Activated CD4-positive, alpha-beta T cell treated with anti-CD3 and anti-CD28 coated beads, Interleukin-2, amount 50 U/mL, for 24 hours (primary cell): Measurements from ENCODE around the gene CLEC2A.

ENCODE experiments used
- DNase-seq, 2 donors: peaks; one replicate each; pipeline ENCODE4 v3.0.0-alpha.2; 2020; ENCODE audit warnings: low read depth in 1 of 2, low spot score in 1 of 2

Gene CLEC2A

DNA sequence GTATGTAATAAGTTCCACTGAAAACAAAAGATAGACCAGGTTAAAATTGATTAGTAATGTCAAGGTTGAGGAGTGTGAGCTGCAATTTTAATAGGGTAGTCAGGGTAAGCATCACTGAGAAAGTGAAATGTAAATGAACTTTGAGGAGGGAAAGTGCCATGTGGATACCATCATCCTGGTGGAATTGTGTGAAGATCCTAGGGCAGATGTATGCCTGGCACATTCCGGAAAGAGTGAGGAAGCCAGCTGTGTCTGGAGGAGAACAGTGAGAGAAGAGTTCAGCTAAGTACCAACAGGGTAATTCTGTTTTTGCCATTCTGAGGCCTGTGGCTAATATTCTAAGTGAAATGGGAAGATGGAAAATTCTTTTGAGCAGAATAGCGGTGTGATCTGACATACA is 2.9 kb upstream of the CLEC2A start:
- no peak for DNase-seq

DNA sequence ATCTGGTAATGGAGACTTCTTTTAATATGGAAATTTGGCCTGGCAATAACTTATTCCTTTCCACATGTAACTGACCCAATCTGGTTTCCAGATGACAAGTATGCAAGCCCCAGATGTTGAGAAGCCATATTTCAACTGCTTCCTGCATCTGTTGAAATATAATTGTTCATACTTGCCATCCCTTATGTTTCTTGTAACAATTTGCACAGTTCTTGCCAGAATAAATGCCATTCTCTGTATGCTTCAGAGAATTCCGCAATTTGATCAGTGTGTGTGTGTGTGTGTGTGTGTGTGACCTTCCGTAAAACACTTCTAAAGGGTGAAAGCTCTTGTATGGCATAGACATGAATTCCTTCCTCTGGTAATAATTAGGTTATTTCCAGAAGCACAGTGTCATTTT is 1.8 kb upstream of the CLEC2A start:
- no peak for DNase-seq

DNA sequence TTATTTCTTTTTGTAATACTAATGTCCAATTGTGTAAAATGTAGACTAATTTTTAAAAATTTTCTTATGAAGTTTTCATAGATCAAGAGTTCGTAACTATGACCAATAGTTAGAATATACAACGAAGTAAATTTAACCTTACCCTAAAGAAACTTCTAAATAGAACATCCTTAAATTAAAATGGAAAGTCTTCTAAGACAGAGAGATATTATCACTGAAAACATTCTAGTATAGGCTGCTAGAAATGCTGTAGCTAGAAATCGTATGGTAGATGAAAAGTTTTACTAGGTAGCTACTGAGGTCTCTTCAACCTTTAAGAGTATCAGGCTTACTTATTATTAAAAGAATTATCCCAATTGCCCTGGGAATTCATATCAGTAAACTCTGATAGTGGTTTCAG is 925 bp downstream of the CLEC2A start:
- no peak for DNase-seq

DNA sequence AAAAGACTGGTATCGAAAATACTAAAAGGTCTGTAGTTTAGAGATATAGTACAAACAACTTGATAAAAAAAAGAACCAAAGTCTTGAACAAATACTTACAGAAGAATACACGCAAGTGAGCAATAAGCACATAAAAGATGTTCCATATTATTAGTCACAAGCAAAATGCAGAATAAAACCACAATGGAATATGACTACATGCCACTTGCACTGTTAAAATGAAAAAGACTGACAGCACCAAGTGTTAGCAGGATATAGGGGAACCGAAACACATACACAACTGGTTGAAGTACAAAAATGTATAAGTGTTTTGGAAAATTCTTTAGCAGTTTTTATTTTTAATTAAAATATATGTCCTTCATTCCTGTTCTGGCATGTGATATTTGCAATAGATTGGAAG is 3.6 kb downstream of the CLEC2A start:
- DNase-seq = no peak

DNA sequence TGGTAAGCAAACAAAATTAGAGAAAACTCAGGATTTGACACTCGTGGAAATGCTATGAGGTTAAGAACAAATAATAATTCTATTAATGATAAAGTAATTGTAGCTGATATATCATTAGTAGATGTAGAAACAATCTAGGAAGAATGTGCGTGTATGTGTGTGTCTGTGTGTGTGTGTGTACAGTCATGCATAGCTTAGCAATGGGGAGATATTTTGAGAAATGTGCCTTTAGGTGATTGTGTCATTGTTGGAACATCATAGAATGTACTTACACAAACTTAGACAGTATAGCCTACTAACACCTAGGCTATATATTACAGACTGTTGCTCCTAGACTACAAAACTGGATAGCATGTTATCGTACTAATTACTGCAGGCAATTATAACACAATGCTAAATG is 5.3 kb downstream of the CLEC2A start:
- DNase-seq = no peak

DNA sequence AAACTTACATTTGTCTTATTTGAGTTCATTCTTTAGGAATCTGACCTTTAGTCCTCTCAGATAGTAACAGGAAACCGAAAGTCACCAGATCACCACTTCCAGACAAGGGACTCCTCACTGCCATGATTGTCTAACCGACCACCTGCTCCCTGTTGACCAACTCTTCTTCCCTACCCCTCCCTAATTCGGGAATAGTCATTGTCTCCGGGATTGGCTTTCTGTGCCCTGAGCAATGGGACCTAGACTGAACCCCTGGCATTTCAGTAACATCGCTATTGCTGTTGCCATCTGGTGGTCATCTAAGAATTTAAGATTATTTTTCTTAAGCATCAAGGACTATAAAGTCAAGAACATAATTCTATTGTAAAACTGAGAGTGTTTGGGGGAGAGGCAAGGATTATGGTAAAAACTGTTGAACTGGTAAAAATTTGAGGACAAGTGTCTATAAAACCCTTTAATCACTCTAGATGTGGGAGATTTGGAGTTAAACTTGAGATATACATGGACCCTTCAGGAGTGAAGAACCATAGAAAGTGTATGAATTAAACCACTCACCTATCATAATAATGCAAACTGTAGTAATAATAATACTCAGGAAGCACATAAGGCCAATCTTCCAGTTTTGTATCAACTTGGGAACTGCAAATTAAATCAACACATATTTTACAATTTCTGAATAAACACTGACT is 6.3 kb downstream of the CLEC2A start:
- peak in 1 of 2 donors; percentile 11 for DNase-seq

DNA sequence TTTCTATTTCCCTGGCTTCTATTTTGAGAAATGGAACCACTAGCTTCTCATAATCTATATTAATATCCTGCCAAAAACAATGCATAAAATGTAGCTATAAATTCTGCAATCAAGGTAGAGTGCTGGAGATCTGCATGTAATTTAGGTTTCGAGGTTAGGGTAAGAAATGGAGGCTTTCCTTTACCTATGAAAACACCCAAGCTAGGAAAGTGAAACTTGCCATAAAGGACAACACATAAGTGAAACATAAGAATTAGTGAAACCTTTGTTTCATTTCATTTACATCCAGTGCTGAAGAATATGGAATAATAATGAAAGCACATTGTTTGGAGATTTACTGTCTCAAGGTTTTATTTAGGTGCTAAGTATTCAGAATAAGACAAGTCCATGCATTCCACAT is 9.7 kb downstream of the CLEC2A start:
- DNase-seq = no peak

DNA sequence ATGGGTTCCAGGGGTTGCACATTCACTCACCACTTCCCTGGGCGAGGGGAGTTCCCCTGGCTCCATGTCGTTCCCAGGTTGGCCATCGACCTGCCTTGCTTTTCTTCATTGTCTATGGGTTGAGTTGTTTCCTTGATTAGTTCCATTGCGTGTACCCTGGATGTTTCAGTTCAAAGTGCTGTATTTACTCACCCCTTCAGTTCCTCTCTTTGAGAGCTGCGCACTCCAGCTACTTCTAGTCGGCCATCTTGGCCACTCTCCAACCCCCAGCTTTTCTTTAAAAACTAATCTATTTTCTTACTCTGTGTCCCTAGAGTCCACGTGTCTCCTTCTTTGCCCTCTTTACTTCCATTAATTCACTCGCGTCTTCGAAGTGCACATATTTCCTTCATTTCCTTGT is 11.7 kb downstream of the CLEC2A start:
- DNase-seq = no peak

DNA sequence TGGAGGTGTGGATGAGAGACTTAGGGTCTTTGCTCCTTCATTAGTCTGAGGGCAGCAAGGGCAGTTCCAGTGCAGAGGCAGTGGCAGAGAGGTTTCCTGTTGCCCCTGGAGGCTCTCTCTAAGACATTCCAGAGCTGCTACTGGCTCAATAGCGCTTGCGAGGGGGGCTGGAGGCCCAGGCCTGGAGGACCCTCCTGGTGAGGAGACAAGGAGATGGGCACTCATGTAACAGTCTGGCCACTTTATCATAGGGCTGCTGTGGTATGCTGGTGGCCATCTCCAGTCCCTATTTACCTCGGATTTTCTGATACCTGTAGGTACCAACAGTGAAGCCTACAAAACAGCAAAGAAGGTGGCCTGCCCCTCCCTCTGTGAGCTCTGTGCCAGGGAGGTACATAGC is 12.7 kb downstream of the CLEC2A start:
- DNase-seq = no peak

DNA sequence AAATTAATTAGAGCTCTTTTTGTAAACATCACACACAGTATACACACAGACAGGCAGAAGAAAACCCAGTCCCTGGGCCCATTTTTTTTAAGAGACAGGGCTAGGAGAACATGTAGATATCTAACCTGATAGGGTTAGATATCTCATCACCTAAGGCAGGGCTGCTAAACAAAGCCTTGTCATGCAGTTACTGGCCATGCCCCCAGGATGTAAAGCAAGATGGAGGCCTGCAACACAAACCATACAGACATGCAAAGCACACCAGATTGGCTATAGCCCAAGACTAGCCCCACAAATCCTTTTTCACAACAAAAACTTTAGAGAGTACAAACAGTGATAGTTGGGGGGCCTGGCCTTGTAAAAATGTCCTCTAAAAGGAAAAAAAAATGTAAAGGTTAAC is 20.5 kb downstream of the CLEC2A start:
- DNase-seq = no peak

DNA sequence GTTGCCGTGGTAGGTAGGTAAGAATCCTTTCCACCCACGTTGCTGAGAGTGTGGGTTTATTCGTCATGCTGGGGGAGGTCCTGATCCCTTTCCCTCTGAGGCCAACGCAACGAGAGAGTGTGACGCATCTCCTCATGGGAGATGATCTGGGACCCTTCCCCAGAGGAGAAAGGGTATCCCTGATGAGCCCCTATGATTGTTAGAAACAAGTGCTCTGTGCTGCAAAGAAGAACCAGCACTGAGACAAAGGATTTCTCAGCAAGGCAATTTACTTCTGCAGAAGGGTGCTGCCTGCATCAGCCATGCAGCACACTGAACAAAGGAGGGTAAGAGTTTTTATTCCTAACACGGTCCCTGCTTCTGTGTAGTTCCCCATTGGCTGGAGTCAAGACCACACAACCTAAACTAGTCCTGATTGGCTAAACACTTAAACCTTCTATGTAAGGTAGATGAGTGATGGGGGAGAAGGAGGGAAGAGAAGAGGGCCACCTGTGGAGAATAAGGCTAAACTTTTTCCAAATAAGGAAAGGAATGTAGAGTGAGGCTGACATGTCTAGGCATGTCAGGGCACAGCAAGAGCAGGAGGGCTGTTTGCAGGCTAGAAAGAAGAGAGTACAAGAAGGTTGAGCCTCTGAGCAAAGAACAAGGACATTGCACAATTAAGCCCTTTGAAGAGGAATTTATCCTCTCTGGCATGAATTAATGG is 21.3 kb downstream of the CLEC2A start:
- no peak for DNase-seq

DNA sequence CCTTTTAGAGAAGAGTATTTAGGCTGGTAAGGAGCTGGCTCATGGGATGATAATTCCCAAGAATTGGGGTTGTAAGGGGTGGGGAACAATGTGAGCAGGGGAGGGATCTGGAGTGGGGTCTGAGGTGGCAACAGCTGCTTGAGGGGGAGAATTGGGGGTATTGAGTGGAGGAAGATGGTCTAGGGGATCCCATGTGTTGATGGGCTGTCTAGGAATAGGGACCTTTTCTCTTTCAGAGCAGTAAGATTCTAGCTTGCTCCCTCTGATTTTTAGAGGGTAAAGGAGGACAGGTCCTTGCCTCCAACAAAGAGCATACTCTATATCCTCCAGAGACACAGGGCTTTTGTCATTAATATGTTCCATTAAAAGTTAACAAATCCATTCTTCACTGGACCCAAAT is 22.4 kb downstream of the CLEC2A start:
- DNase-seq = no peak

DNA sequence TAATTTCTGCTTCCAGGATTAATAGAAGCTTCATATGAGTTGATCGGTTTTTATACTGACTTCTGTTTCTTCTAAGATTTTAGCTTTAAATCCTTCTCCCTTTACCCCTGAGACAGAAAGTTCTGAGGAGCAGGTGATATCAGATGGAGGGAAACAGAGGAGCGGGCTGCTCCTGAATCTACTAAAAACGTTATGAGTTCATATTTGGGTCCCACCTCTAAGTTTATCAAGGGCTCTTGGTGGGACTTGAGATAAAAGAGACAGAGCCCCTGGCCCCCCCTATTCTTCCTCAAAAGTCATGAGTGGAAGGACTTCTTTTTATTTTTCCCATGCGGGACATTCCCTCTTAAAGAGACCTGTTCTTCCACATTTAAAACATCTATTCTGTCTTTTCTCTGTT is 23.8 kb downstream of the CLEC2A start:
- no peak for DNase-seq

DNA sequence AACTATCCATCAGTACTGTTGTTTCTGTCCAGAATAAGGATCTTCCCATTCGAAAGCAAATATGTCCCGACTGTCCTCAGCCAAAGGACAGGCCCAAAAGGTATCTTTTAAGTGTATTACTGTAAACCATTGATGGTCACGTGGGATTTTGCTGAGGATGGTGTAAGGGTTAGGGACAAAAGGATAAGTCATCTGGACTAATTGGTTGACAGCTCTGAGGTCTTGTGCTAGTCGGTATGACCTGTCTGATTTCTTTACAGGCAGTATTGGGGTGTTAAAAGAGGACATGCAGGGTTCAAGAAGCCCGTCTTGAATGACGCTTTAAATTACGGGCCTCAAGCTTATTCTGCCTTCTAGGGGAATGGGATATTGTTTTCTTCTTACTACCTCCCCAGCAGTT is 24.4 kb downstream of the CLEC2A start:
- DNase-seq = no peak

DNA sequence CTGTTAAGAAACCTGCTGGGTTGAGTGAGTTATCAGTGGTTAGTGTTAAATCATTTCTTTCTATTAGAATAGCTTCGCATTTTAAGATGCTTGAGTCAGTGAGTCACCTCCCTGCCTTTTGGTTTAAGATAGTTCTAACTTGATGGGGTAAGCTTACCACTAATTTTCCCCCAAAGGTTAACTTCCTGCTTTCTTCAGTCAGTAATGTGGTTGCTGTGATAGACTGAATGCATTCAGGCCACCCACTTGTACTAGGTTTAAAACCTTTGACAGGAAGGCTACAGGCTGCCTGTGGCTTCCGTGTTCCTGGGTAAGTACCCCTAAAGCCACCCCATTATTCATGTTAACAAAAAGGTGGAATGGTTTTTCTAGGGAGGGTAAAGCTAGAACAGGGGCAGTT is 25.3 kb downstream of the CLEC2A start:
- DNase-seq = peak in 1 of 2 donors; percentile 29

DNA sequence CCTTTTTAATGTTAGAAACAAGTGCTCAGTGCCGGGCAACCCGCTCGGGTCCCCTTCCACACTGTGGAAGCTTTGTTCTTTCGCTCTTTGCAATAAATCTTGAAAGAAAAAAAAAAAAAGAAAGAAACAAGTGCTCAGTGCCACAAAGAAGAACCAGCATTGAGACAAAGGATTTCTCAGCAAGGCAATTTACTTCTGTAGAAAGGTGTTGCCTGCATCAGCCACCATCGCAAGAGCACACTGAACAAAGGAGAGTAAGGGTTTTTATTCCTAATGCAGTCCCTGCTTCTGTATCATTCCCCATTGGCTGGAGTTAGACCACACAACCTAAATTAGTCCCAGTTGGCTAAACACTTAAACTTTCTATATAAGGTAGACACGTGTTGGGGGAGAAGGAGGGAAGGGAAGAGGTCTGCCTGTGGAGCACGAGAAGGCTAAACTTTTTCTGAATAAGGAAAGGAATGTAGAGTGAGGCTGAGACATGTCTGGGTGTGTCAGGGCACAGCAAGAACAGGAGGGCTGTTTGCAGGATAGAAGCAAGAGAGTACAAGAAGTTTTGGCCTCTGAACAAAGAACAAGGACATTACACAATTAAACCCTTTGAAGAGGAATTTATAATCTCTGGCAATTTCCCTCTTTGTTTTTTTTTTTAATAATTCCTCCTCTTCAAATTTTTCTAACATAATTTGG is 29.5 kb downstream of the CLEC2A start:
- no peak for DNase-seq

DNA sequence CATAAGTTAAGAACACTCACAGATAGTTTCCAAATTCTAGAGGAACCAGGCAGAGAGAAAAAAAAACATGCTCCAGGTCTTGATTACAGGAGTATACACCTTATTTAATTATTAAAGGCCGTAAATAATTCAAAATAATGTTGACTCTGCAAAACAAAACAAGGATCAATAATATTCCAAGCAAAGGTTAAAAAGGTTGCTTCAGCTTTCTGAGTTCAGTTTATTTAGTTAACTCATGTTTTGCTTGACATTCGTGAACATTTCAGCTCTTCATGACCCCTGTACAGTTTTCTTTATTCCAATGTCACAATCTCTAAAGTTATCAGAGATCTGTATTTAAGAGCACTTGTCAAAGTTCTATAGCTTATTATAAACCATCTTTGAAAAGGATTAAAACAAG is 31.2 kb downstream of the CLEC2A start:
- no peak for DNase-seq

DNA sequence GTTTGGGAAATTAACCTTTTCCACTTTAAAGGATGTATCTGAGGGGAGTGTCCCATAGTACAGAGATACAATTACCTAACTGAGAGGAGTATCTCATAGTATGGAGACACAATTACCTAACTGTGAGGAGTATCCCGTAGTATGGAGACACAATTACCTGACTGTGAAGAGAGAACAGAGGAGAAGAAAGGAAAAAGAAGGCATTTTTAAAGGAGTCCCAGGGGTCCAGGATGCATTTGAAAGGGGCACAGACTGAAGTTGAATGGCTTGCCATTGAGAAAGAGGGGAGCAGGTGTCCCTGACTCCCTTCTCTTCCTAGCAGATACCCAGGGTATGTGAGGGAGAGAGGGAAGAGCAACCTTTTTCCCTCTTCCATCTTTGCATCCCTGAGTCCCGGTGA is 33.0 kb downstream of the CLEC2A start:
- no peak for DNase-seq

DNA sequence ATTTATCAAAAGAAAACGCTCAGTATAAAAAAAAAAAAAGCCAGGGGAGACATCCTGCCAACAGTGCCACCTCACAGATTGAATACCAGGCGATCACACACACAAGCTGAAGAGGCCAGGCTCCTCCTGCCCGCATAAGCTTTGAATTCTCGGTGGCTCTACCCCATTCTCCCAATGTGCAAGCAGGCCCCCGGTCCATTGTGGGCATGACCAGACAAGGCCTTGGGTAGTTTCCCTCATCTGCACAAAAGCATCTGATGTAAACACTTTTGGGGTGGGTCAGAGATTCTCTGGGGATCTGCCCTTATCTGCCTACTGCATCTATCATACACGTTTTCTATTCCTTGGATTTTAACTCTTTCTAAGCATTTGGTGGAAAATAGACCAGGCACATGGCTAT is 34.6 kb downstream of the CLEC2A start:
- no peak for DNase-seq

DNA sequence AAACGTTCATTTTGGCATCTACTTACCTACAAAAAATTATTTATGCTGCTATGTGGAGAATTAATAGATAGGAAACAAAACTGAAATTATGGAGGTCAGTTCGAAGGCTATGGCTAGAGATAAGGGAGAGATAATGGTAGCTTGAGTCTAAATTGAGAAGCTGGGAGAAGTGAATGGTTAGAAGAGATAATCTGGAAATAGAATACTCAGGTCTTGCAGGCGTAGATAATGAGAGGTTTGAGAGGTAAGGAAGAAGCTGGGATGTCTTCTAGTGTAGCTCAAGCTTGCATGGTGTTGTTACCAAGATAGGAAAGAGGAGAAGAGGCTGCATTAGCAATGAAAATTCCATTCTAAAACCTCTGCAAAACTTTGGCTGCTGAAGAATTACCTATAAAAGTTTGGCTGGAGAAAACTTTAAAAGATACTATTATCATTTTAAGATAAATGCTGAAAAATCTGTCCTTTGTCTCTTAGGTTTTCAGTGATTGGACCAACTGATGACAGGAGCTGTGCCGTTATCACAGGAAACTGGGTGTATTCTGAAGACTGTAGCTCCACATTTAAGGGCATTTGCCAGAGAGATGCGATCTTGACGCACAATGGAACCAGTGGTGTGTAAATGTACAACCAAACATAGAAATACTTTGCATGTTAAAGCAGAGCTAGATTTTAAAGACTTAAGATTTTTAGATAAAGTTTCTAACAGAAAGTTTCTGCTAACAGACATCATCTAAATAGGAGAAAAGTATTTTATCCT is 36.8 kb downstream of the CLEC2A start:
- no peak for DNase-seq

DNA sequence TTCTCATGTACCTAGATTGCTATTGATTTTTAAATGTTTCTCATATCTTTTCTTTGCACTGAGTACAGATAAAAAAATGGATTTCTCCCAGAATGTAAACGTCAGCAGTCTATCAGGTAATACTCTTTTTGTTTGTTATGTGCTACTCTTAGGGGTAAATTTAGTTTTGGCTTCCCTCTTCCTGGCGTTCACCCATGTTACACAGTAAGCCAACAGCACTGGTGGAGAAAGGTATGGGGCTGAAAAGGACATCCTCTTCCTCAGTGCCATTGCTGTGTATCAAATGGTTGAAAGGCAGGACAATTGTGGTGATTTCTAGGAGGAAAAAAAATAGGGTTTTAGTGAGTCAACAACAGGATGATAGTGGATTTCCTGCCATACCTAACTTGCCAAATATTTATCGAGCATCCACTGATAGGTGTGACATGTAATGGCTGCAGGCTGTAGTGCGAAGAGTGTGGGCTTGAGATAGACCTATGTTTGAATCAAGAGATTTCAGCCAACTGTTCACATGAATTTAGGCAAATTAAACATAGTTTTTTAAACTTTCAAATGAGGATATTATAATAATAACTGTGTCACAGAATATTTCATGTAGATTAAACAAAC is 43.4 kb downstream of the CLEC2A start:
- DNase-seq = no peak
